H9 (cell line): Measurements from ENCODE around the gene ZFAND3. TPM values are rescaled to one million over a fixed set of nuclear protein-coding genes. Genes with fewer than 3 reads are reported as not detected.

Experiments used
- DNase-seq: peaks from one replicate; pipeline ENCODE4 v3.0.0-alpha.2; 2017
- H2AFZ ChIP-seq: one replicate; pipeline ENCODE4 v1.6.1; 2013; ENCODE audit warnings: mild to moderate bottlenecking, low read length, control low read depth, moderate library complexity
- H2AK5ac ChIP-seq: 2 replicates; pipeline ENCODE4 v1.6.1; 2013; ENCODE audit warnings: low read length, control low read depth, mixed read lengths; ENCODE audit not compliant: insufficient read length
- H2BK120ac ChIP-seq: one replicate; pipeline ENCODE4 v1.6.1; 2013; ENCODE audit warnings: low read depth, mild to moderate bottlenecking, low read length, control low read depth, inconsistent platforms; ENCODE audit not compliant: poor library complexity, severe bottlenecking
- H2BK12ac ChIP-seq: 2 replicates; pipeline ENCODE4 v1.6.1; 2013; ENCODE audit warnings: low read length, control low read depth, mixed read lengths, low read depth; ENCODE audit not compliant: insufficient read length
- H2BK15ac ChIP-seq: 2 replicates; pipeline ENCODE4 v1.6.1; 2013; ENCODE audit warnings: low read depth, low read length, control low read depth
- H2BK20ac ChIP-seq: one replicate; pipeline ENCODE4 v1.6.1; 2013; ENCODE audit warnings: low read depth, mild to moderate bottlenecking, low read length, control low read depth, inconsistent platforms; ENCODE audit not compliant: poor library complexity, severe bottlenecking
- H2BK5ac ChIP-seq: 2 replicates; pipeline ENCODE4 v1.6.1; 2013; ENCODE audit warnings: low read length, control low read depth, mixed read lengths; ENCODE audit not compliant: insufficient read length
- H3K14ac ChIP-seq: 2 replicates; pipeline ENCODE4 v1.6.1; 2013; ENCODE audit warnings: low read length, control low read depth; ENCODE audit not compliant: insufficient read depth
- H3K18ac ChIP-seq: 2 replicates; pipeline ENCODE4 v1.6.1; 2013; ENCODE audit warnings: low read depth, mild to moderate bottlenecking, mixed read lengths, low read length, control low read depth; ENCODE audit not compliant: insufficient read length
- H3K23ac ChIP-seq: 2 replicates; pipeline ENCODE4 v1.6.1; 2013; ENCODE audit warnings: low read length, control low read depth, mixed read lengths, low read depth; ENCODE audit not compliant: insufficient read length
- H3K23me2 ChIP-seq: 2 replicates; pipeline ENCODE4 v1.6.1; 2013; ENCODE audit warnings: low read depth, mild to moderate bottlenecking, mixed read lengths, low read length, control low read depth; ENCODE audit not compliant: insufficient read length, poor library complexity, severe bottlenecking
- H3K27ac ChIP-seq: 2 replicates; pipeline ENCODE4 v1.5.1; 2013; ENCODE audit warnings: low read length, control low read depth, mixed read lengths, low read depth; ENCODE audit not compliant: insufficient read length
- H3K27me3 ChIP-seq: 2 replicates; pipeline ENCODE4 v1.6.1; 2013; ENCODE audit warnings: low read length, control low read depth, inconsistent platforms; ENCODE audit not compliant: insufficient read depth
- H3K4ac ChIP-seq: 2 replicates; pipeline ENCODE4 v1.6.1; 2013; ENCODE audit warnings: low read depth, mild to moderate bottlenecking, control low read depth, inconsistent platforms, low read length, moderate library complexity
- H3K4me1 ChIP-seq: 2 replicates; pipeline ENCODE4 v1.6.1; 2013; ENCODE audit warnings: low read length, control low read depth, inconsistent platforms; ENCODE audit not compliant: insufficient read depth
- H3K4me2 ChIP-seq: 2 replicates; pipeline ENCODE4 v1.6.1; 2013; ENCODE audit warnings: low read length, control low read depth, mixed read lengths; ENCODE audit not compliant: insufficient read length, insufficient read depth
- H3K56ac ChIP-seq: 2 replicates; pipeline ENCODE4 v1.6.1; 2013; ENCODE audit warnings: low read depth, mild to moderate bottlenecking, mixed read lengths, low read length, control low read depth; ENCODE audit not compliant: insufficient read length
- H3K79me1 ChIP-seq: 2 replicates; pipeline ENCODE4 v1.6.1; 2013; ENCODE audit warnings: low read depth, mild to moderate bottlenecking, moderate library complexity, low read length, control low read depth, inconsistent platforms; ENCODE audit not compliant: insufficient read depth, poor library complexity, severe bottlenecking
- H3K79me2 ChIP-seq: 2 replicates; pipeline ENCODE4 v1.6.1; 2013; ENCODE audit warnings: low read length, control low read depth, inconsistent platforms; ENCODE audit not compliant: insufficient read depth
- H3K9ac ChIP-seq: 2 replicates; pipeline ENCODE4 v1.6.1; 2013; ENCODE audit warnings: low read length, control low read depth, mixed read lengths; ENCODE audit not compliant: insufficient read length; ENCODE audit errors: extremely low read depth
- H3K9me3 ChIP-seq: one replicate; pipeline ENCODE4 v1.6.1; 2013; ENCODE audit warnings: low read depth, low read length, inconsistent platforms; ENCODE audit not compliant: control insufficient read depth
- H3T11ph ChIP-seq: one replicate; pipeline ENCODE4 v1.6.1; 2013; ENCODE audit warnings: mild to moderate bottlenecking, low read length, control low read depth, inconsistent platforms
- H4K20me1 ChIP-seq: one replicate; pipeline ENCODE4 v1.6.1; 2013; ENCODE audit not compliant: control insufficient read depth, insufficient read length, insufficient read depth
- H4K5ac ChIP-seq: 2 replicates; pipeline ENCODE4 v1.6.1; 2013; ENCODE audit warnings: low read depth, mild to moderate bottlenecking, mixed read lengths, low read length, control low read depth; ENCODE audit not compliant: insufficient read length
- H4K8ac ChIP-seq: replicated peaks from 2 replicates; pipeline ENCODE4 v1.6.1; 2013; ENCODE audit warnings: low read length, control low read depth, mixed read lengths, low read depth; ENCODE audit not compliant: insufficient read length
- H4K91ac ChIP-seq: 2 replicates; pipeline ENCODE4 v1.6.1; 2013; ENCODE audit warnings: low read depth, mild to moderate bottlenecking, moderate library complexity, mixed read lengths, low read length, control low read depth; ENCODE audit not compliant: insufficient read length
- H3K27ac Mint-ChIP-seq, 3 experiments: 2 replicates in 2 of 3; 3 replicates in 1 of 3; pipeline ENCODE4 v1.8.0; 2020 to 2021; ENCODE audit warnings: mixed read lengths in 3 of 3, mild to moderate bottlenecking in 1 of 3, moderate library complexity in 1 of 3
- H3K27me3 Mint-ChIP-seq: 2 replicates; pipeline ENCODE4 v1.8.0; 2021; ENCODE audit warnings: low read depth, mild to moderate bottlenecking, moderate library complexity, mixed read lengths
- H3K36me3 Mint-ChIP-seq, 3 experiments: 2 replicates in 2 of 3; 3 replicates in 1 of 3; pipeline ENCODE4 v1.8.0; 2020 to 2021; ENCODE audit warnings: low read depth in 3 of 3, mixed read lengths in 3 of 3; ENCODE audit not compliant: insufficient read depth in 1 of 3
- H3K4me1 Mint-ChIP-seq, 2 experiments: 2 replicates each; pipeline ENCODE4 v1.8.0; 2020; ENCODE audit warnings: mixed read lengths in 2 of 2
- H3K4me3 Mint-ChIP-seq, 2 experiments: 2 replicates in 1 of 2; 3 replicates in 1 of 2; pipeline ENCODE4 v1.8.0; 2020 to 2021; ENCODE audit warnings: mild to moderate bottlenecking in 2 of 2, mixed read lengths in 2 of 2, moderate library complexity in 1 of 2
- H3K9me3 Mint-ChIP-seq, 2 experiments: 2 replicates in 1 of 2; 3 replicates in 1 of 2; pipeline ENCODE4 v1.8.0; 2020; ENCODE audit warnings: mild to moderate bottlenecking in 2 of 2, mixed read lengths in 2 of 2, moderate library complexity in 1 of 2
- WGBS: extraction: QIAGEN DNeasy Blood & Tissue Kit; methylation state at CpG from one replicate; pipeline ENCODE4 v1.1.7; 2013; ENCODE audit warnings: missing lambda C conversion rate, low lambda C conversion rate, mixed read lengths; ENCODE audit not compliant: insufficient read length; ENCODE audit errors: extremely low coverage; 5-methylcytosine and 5-hydroxymethylcytosine counted together
- total RNA-seq: library from RNA; stranded (reverse); gene quantifications from 2 replicates; pipeline ENCODE4 v1.2.1, GENCODE V29; 2021
- TF ChIP-seq, protein P1 (sequence below): fragments of 200-600 bp; sonication (generic); conservative IDR thresholded peaks from 3 replicates; pipeline ENCODE4 v1.8.0; 2021; ENCODE audit warnings: antibody characterized with exemption, mild to moderate bottlenecking

Gene ZFAND3
- total RNA-seq, 1 experiment from 2014 or later, result 57.7 TPM

DNA sequence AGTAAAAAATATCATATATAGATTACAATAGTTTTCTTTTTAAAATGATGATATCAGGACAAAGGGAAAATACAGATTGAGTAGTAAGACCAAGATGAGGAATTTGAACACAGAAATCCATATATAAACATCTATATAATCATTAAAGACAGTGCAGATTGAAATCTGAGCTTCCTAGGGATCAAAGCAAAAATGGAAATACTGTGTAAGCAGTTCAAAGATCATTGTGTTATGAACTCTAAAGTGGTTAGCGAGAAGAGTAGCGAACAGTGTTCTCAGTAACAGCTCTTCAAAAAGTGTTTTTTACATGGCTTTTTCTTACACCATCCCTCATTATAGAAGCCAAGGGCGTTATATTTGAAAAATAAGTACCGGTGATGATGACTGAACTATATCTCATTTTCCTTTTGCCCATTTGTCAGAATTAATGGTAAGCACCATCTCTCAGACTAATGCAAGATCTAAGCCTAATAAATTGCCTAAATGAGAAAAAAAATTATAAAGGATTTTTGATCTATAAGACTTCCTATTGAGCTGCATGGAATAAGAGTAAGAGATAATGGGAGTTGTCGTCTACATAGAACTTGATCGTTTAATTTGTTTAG, 226.3 kb downstream of the ZFAND3 start:
- H3K79me1 ChIP-seq, result no peaks in the 10 kb centered on the region
- TF ChIP-seq, protein P1, sequence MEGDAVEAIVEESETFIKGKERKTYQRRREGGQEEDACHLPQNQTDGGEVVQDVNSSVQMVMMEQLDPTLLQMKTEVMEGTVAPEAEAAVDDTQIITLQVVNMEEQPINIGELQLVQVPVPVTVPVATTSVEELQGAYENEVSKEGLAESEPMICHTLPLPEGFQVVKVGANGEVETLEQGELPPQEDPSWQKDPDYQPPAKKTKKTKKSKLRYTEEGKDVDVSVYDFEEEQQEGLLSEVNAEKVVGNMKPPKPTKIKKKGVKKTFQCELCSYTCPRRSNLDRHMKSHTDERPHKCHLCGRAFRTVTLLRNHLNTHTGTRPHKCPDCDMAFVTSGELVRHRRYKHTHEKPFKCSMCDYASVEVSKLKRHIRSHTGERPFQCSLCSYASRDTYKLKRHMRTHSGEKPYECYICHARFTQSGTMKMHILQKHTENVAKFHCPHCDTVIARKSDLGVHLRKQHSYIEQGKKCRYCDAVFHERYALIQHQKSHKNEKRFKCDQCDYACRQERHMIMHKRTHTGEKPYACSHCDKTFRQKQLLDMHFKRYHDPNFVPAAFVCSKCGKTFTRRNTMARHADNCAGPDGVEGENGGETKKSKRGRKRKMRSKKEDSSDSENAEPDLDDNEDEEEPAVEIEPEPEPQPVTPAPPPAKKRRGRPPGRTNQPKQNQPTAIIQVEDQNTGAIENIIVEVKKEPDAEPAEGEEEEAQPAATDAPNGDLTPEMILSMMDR, result no peak
- no CpG with 5 or more reads among the region's 6 CpGs for WGBS
- no peak overlapping the region for H3K27ac ChIP-seq
- H3K36me3 Mint-ChIP-seq, result peaks cover 2 to 4% (median 4%) of the 10 kb centered on the region in 3 experiments; a peak in 3 of 7 replicates
- H3K23ac ChIP-seq, result no peak overlapping the region
- DNase-seq, result no peak
- no peak overlapping the region for H3K56ac ChIP-seq
- no peaks in the 10 kb centered on the region for H3K79me2 ChIP-seq
- no peak overlapping the region for H3K18ac ChIP-seq
- no peak overlapping the region for H3K27ac Mint-ChIP-seq
- H4K5ac ChIP-seq, result no peak overlapping the region
- no peak overlapping the region for H2BK12ac ChIP-seq
- H3K4me1 Mint-ChIP-seq, result peaks cover 0 to 5% of the 10 kb centered on the region in 2 experiments; a peak in 2 of 4 replicates
- no peaks in the 10 kb centered on the region for H3K27me3 ChIP-seq
- H2BK20ac ChIP-seq, result no peak overlapping the region
- H3K9ac ChIP-seq, result no peak overlapping the region
- no peak overlapping the region for H2BK15ac ChIP-seq
- H3K4me1 ChIP-seq, result no peaks in the 10 kb centered on the region
- no peak overlapping the region for H3K14ac ChIP-seq
- H3T11ph ChIP-seq, result no peak overlapping the region
- no peak overlapping the region for H2BK120ac ChIP-seq
- H2BK5ac ChIP-seq, result no peak overlapping the region
- H3K9me3 Mint-ChIP-seq, result no peaks in the 10 kb centered on the region
- no peak overlapping the region for H3K4me3 Mint-ChIP-seq
- H2AK5ac ChIP-seq, result no peak overlapping the region
- no peaks in the 10 kb centered on the region for H3K9me3 ChIP-seq
- H4K20me1 ChIP-seq, result no peaks in the 10 kb centered on the region
- no peak overlapping the region for H4K91ac ChIP-seq
- H3K4me2 ChIP-seq, result no peak overlapping the region
- no peak overlapping the region for H4K8ac ChIP-seq
- no peak overlapping the region for H2AFZ ChIP-seq
- no peaks in the 10 kb centered on the region for H3K23me2 ChIP-seq
- no peak overlapping the region for H3K4ac ChIP-seq
- no peaks in the 10 kb centered on the region for H3K27me3 Mint-ChIP-seq
